ENCODE results near the gene SETBP1. TPM values are rescaled to one million over a fixed set of nuclear protein-coding genes. Genes with fewer than 3 reads are reported as not detected.

SETBP1 gene
- total RNA-seq, 1 experiment from 2014 or later, result 0.05 TPM

- ATAC-seq (no peak), DNase-seq (ENCODE audit: low read depth, low spot score) (no peak)
- CTCF ChIA-PET, result no interaction called here
- RAD21 ChIA-PET (ENCODE audit: low non-redundant PET in 1 of 2, low total read pairs in 2 of 2, uncharacterized antibody in 2 of 2, unreplicated experiment in 2 of 2), result no interaction called here
- Histone ChIP-seq H3K27ac (ENCODE audit: low read depth, low read length) (no peak overlapping the region), H3K79me2 (ENCODE audit: insufficient read depth, low read length) (no peaks in the 10 kb centered on the region), H3K4me2 (ENCODE audit: low read length) (no peak overlapping the region), H3K9ac (ENCODE audit: low read length) (no peak overlapping the region), H3K4me3 (replicated peaks in 1 of 2; ENCODE audit: low read depth in 1 of 2, low read length in 2 of 2) (no peak overlapping the region), H3K27me3 (ENCODE audit: insufficient read depth, low read length) (no peaks in the 10 kb centered on the region), H3K9me3 (ENCODE audit: control insufficient read depth in 1 of 2, insufficient read depth in 1 of 2, low read depth in 1 of 2, low read length in 2 of 2) (peaks cover 14 to 17% of the 10 kb centered on the region in 2 experiments; a peak in 2 of 4 replicates), H3K4me1 (ENCODE audit: control insufficient read depth in 1 of 2, insufficient read depth in 2 of 2, low read length in 2 of 2) (no peaks in the 10 kb centered on the region), H2AFZ (ENCODE audit: low read depth, low read length, poor library complexity, severe bottlenecking) (no peak overlapping the region), H3K9me2 (ENCODE audit: insufficient read depth) (no peaks in the 10 kb centered on the region), H3K36me3 (ENCODE audit: control insufficient read depth in 1 of 2, insufficient read depth in 2 of 2, low read length in 2 of 2) (no peaks in the 10 kb centered on the region), H4K20me1 (ENCODE audit: insufficient read depth) (no peaks in the 10 kb centered on the region)
- intact Hi-C loops (cut with micrococcal nuclease), result no loop called here
- TF ChIP-seq CBX3 (IDR thresholded peaks at IDR 0.05; ENCODE audit: low read depth), result no peak
- TF ChIP-seq TCF7L2 (IDR thresholded peaks at IDR 0.05; ENCODE audit: borderline replicate concordance, extremely low read depth, insufficient read depth, insufficient read length), result no peak
- TF ChIP-seq POLR2AphosphoS5 (IDR thresholded peaks at IDR 0.05; ENCODE audit: low read depth, low read length), result no peak
- TF ChIP-seq MAX (IDR thresholded peaks at IDR 0.05), result no peak
- TF ChIP-seq EGR1 (IDR thresholded peaks at IDR 0.05; ENCODE audit: low read depth), result no peak
- no peak for TF ChIP-seq ZFX (IDR thresholded peaks at IDR 0.05)
- TF ChIP-seq ATF3 (IDR thresholded peaks at IDR 0.05), result no peak
- no peak for TF ChIP-seq EZH2 (IDR thresholded peaks at IDR 0.05)
- TF ChIP-seq CTCF (IDR thresholded peaks at IDR 0.05 in 2 of 3, conservative IDR thresholded peaks at IDR 0.05 in 1 of 3; ENCODE audit: borderline replicate concordance in 1 of 3, insufficient read depth in 1 of 3, low read depth in 2 of 3, low read length in 2 of 3), result no peak
- no peak for TF ChIP-seq JUND (IDR thresholded peaks at IDR 0.05)
- no peak for TF ChIP-seq REST (IDR thresholded peaks at IDR 0.05; ENCODE audit: low read depth)
- no peak for TF ChIP-seq SRF (IDR thresholded peaks at IDR 0.05; ENCODE audit: low read depth)
- TF ChIP-seq ZBTB33 (IDR thresholded peaks at IDR 0.05; ENCODE audit: extremely low read depth, insufficient replicate concordance, low read length), result no peak
- no peak for TF ChIP-seq ZNF274 (IDR thresholded peaks at IDR 0.05; ENCODE audit: low read depth, low read length)
- TF ChIP-seq FOSL1 (IDR thresholded peaks at IDR 0.05; ENCODE audit: low read depth), result no peak
- TF ChIP-seq ELF1 (IDR thresholded peaks at IDR 0.05; ENCODE audit: borderline replicate concordance, low read depth), result no peak
- no peak for TF ChIP-seq EZH2phosphoT487 (IDR thresholded peaks at IDR 0.05; ENCODE audit: borderline replicate concordance)
- no peak for TF ChIP-seq RAD21 (IDR thresholded peaks at IDR 0.05; ENCODE audit: low read depth)
- BruUV-seq (replicated peaks), result no TSS peak
- POLR2A ChIA-PET, result no interaction called here
These were observed 373.9 kb downstream of the SETBP1 start for GRCh38 chr18:45054636-45055035.
